HFF-Myc (cell line): Measurements from ENCODE around the gene ADPRS.

Source experiments
- DNase-seq: peaks from one replicate; pipeline ENCODE4 v3.0.0-alpha.2; 2011; ENCODE audit warnings: low read depth; ENCODE audit errors: extremely low read depth
- H3K4me3 ChIP-seq: replicated peaks from 2 replicates; pipeline ENCODE4 v1.5.1; 2011; ENCODE audit warnings: low read depth, mild to moderate bottlenecking, control low read depth, low read length
- TF ChIP-seq, protein P1 (sequence below): IDR thresholded peaks from 2 replicates; pipeline ENCODE4 v1.5.1; 2012; ENCODE audit warnings: mild to moderate bottlenecking, low read depth, low read length, control low read depth; ENCODE audit errors: missing control alignments

The ADPRS gene, protein sequence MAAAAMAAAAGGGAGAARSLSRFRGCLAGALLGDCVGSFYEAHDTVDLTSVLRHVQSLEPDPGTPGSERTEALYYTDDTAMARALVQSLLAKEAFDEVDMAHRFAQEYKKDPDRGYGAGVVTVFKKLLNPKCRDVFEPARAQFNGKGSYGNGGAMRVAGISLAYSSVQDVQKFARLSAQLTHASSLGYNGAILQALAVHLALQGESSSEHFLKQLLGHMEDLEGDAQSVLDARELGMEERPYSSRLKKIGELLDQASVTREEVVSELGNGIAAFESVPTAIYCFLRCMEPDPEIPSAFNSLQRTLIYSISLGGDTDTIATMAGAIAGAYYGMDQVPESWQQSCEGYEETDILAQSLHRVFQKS

DNA sequence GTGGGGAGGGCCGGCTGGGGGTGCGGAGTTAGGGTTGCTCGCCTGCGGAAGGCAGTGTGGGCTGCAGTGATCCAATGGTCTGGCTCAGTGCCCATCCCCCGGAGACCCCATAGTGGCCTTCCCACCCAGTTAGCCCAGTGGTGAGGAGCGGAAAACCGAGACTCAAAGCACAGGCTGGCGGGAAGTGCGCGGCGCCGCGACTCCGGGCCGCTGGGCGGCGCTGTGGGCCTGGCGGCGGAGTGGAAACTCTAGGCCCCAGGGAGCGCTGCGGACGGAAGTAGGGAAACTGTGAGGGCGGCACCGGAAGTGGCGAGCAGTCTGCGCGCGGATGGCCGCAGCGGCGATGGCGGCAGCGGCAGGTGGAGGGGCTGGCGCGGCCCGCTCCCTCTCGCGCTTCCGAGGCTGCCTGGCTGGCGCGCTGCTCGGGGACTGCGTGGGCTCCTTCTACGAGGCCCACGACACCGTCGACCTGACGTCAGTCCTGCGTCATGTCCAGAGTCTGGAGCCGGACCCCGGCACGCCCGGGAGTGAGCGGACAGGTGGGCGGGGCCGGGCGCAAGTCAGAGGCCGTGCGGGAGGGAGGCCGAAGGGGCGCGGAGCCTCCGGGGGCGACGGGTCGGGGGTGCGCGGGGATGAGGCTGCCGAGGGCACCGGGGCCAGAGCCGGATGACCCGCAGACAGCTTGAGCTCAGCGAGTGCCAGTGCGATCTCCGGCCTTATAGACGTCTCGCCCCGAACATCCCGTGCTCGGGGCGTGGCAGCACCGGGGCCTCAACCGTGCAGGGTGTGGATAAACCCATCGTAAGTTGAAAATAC lies at the start of gene ADPRS:
Gene ADPRS (plus strand): TSS at position 316 of the 816 bp plus-strand sequence. CDS start 13 bp downstream, at position 329.
- peak; percentile 70 for DNase-seq
- TF ChIP-seq, protein P1, sequence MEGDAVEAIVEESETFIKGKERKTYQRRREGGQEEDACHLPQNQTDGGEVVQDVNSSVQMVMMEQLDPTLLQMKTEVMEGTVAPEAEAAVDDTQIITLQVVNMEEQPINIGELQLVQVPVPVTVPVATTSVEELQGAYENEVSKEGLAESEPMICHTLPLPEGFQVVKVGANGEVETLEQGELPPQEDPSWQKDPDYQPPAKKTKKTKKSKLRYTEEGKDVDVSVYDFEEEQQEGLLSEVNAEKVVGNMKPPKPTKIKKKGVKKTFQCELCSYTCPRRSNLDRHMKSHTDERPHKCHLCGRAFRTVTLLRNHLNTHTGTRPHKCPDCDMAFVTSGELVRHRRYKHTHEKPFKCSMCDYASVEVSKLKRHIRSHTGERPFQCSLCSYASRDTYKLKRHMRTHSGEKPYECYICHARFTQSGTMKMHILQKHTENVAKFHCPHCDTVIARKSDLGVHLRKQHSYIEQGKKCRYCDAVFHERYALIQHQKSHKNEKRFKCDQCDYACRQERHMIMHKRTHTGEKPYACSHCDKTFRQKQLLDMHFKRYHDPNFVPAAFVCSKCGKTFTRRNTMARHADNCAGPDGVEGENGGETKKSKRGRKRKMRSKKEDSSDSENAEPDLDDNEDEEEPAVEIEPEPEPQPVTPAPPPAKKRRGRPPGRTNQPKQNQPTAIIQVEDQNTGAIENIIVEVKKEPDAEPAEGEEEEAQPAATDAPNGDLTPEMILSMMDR, result peak; percentile 98
- peak within 1 kb of the TSS; percentile 66 for H3K4me3 ChIP-seq

- TF ChIP-seq, protein P1, result no peak
- no peak overlapping the region for H3K4me3 ChIP-seq
Observed at GRCh38 chr1:36040238-36040637, 48.5 kb upstream of the ADPRS start.

GRCh38 chr1:36051821-36052220 lies 36.9 kb upstream of the ADPRS start:
- TF ChIP-seq, protein P1, result no peak
- DNase-seq, result no peak
- H3K4me3 ChIP-seq, result no peak overlapping the region

More at GRCh38 chr1:36040238-36040637, 48.5 kb upstream of the ADPRS start:
- DNase-seq, result no peak

DNA sequence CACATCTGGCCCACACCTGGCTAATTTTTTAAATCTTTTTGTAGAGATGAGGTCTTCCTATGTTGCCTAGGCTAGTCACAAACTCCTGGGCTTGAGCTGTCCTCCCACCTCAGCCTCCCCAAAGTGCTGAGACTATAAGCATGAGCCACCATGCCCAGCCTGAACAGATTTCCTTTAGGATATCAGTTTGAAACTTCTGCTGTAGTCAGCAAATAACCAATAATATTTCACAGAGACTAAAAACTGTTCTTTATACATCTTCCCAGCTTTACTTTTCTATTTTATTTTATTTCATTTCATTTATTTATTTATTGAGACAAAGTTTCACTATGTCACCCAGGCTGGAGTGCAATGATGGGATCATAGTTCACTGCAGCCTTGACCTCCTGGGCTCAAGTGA lies 34.7 kb upstream of the ADPRS start:
- TF ChIP-seq, protein P1, result no peak
- H3K4me3 ChIP-seq, result no peak overlapping the region
- DNase-seq, result no peak

GRCh38 chr1:36055706-36056105 lies 33.0 kb upstream of the ADPRS start:
- no peak for DNase-seq
- TF ChIP-seq, protein P1, result no peak
- H3K4me3 ChIP-seq, result no peak overlapping the region

- DNase-seq, result no peak
- TF ChIP-seq, protein P1, result no peak
Observed at GRCh38 chr1:36062315-36062714, 26.4 kb upstream of the ADPRS start.

More at GRCh38 chr1:36062315-36062714, 26.4 kb upstream of the ADPRS start:
- no peak overlapping the region for H3K4me3 ChIP-seq
